GM12878 (cell line): ENCODE results near the gene LGMN. TPM values are rescaled to one million over a fixed set of nuclear protein-coding genes. Genes with fewer than 3 reads are reported as not detected.

Experiments used
- ATAC-seq: fragments of 200-7000 bp; cut with Tn5 transposase; 3 replicates; pipeline ENCODE4 v1.9.1; 2020; ENCODE audit warnings: mild to moderate bottlenecking, moderate library complexity
- BruUV-seq: library from RNA; stranded (reverse); fragments of 400-500 nt; replicated peaks from 2 replicates; lab custom pipeline; 2021; lab: Mats Ljungman, UMichigan
- CTCF ChIA-PET: fragments of 300-600 bp; sonication (Branson Sonifier 250); formaldehyde crosslinking; extraction: SDS; loops from one replicate; lab custom pipeline; 2021; ENCODE audit warnings: inconsistent platforms; lab: Yijun Ruan, JAX
- POLR2A ChIA-PET: fragments of 350-600 bp; formaldehyde crosslinking; extraction: SDS; loops from one replicate; lab custom pipeline; 2021; ENCODE audit warnings: inconsistent platforms; lab: Charles Lee
- RAD21 ChIA-PET: fragments of 300-600 bp; sonication (Branson Sonifier 250); formaldehyde crosslinking; loops from one replicate; lab custom pipeline; 2023; ENCODE audit warnings: antibody characterized with exemption; ENCODE audit not compliant: unreplicated experiment; lab: Charles Lee
- SMC1A ChIA-PET: fragments of 300-600 bp; sonication (Branson Sonifier 250); formaldehyde crosslinking; loops from one replicate; lab custom pipeline; 2023; ENCODE audit not compliant: unreplicated experiment, uncharacterized antibody; lab: Charles Lee
- DNase-seq: peaks from one replicate; pipeline ENCODE4 v3.0.0-alpha.2; 2011; ENCODE audit warnings: low read depth, low spot score
- FAIRE-seq: peaks from 3 replicates; lab custom pipeline; 2011; peaks lifted over from hg19 to GRCh38; lab: Jason Lieb, UNC
- H2AFZ ChIP-seq: 2 replicates; pipeline ENCODE4 v1.6.0; 2011; ENCODE audit warnings: low read depth, low read length, control low read depth; ENCODE audit not compliant: control insufficient read depth
- H3K27ac ChIP-seq: 2 replicates; pipeline ENCODE4 v1.5.1; 2011; ENCODE audit warnings: control low read depth; ENCODE audit not compliant: control insufficient read depth, insufficient read depth
- H3K27me3 ChIP-seq, 2 experiments: replicated peaks in 1 of 2; 2 replicates each; pipeline versions ENCODE4 v1.6.0 to v1.6.1; 2011; ENCODE audit warnings: low read length in 1 of 2; ENCODE audit not compliant: control insufficient read depth in 2 of 2, insufficient read depth in 2 of 2
- H3K36me3 ChIP-seq, 2 experiments: 2 replicates each; pipeline ENCODE4 v1.5.1; 2011; ENCODE audit warnings: low read length in 1 of 2; ENCODE audit not compliant: control insufficient read depth in 2 of 2, insufficient read depth in 2 of 2
- H3K4me1 ChIP-seq: 2 replicates; pipeline ENCODE4 v1.6.1; 2011; ENCODE audit warnings: mild to moderate bottlenecking, low read length, moderate library complexity, mixed read lengths; ENCODE audit not compliant: control insufficient read depth, insufficient read depth
- H3K4me2 ChIP-seq: 2 replicates; pipeline ENCODE4 v1.6.0; 2011; ENCODE audit warnings: control low read depth; ENCODE audit not compliant: control insufficient read depth, insufficient read depth
- H3K4me3 ChIP-seq: fragments of 200-600 bp; sonication (generic); 2 replicates; pipeline ENCODE4 v1.5.1; 2016
- H3K79me2 ChIP-seq: 2 replicates; pipeline ENCODE4 v1.6.0; 2011; ENCODE audit warnings: low read length; ENCODE audit not compliant: control insufficient read depth, insufficient read depth
- H3K9ac ChIP-seq: 2 replicates; pipeline ENCODE4 v1.8.0; 2011; ENCODE audit warnings: low read length, control low read depth, mixed read lengths; ENCODE audit not compliant: control insufficient read depth, insufficient read depth
- H3K9me3 ChIP-seq: replicated peaks from 3 replicates; pipeline ENCODE4 v1.5.1; 2011; ENCODE audit warnings: mild to moderate bottlenecking, low read length; ENCODE audit not compliant: control insufficient read depth, insufficient read depth
- H4K20me1 ChIP-seq: 2 replicates; pipeline ENCODE4 v1.6.0; 2011; ENCODE audit not compliant: control insufficient read depth, insufficient read depth
- EZH2 ChIP-seq: IDR thresholded peaks from 2 replicates; pipeline ENCODE4 v1.6.1; 2012; ENCODE audit warnings: low read depth, mild to moderate bottlenecking, control low read depth, inconsistent platforms, low read length, borderline replicate concordance; ENCODE audit not compliant: control insufficient read depth
- SMAD1 ChIP-seq: fragments of 450-650 bp; IDR thresholded peaks from 2 replicates; pipeline ENCODE4 v1.6.1; 2018; ENCODE audit warnings: mild to moderate bottlenecking, low read depth; ENCODE audit not compliant: partially characterized antibody
- SP1 ChIP-seq: IDR thresholded peaks from one replicate; pipeline ENCODE4 v1.6.1; 2011; ENCODE audit warnings: low read depth, low read length
- WGBS: methylation state at CpG from one replicate; pipeline ENCODE4 v1.1.6; 2016; ENCODE audit warnings: low lambda C conversion rate; ENCODE audit not compliant: insufficient replicate concordance, insufficient coverage; ENCODE audit errors: missing lambda C conversion rate; 5-methylcytosine and 5-hydroxymethylcytosine counted together
- in situ Hi-C: fragments of 300-500 bp; cut with MboI; formaldehyde crosslinking; loops from 9 replicates; pipeline ENCODE4 v1.14.3; 2018; ENCODE audit warnings: mixed read lengths
- intact Hi-C: fragments of 100-400 bp; cut with micrococcal nuclease; formaldehyde crosslinking; loops from one replicate; pipeline ENCODE4 v1.14.2; 2022; ENCODE audit not compliant: unreplicated experiment
- polyA plus RNA-seq, 11 experiments: library from polyadenylated mRNA; depleted of rRNA in 4 of 11; unstranded in 6 of 11; stranded (reverse) in 5 of 11; fragments of >200 nt; fragmentation: Nextera tagmentation in 4 of 11; fragmentation: Illumina TruSeq in 1 of 11; extraction: Ambion mirVana in 4 of 11; extraction: Trizol in 1 of 11; gene quantifications; 1 replicate in 1 of 11; 2 replicates in 10 of 11; pipeline versions ENCODE4 v1.2.1 to v1.2.3, GENCODE V29; 2011 to 2016; ENCODE audit warnings: inconsistent platforms in 2 of 11, missing spikeins in 2 of 11, low read depth in 1 of 11
- total RNA-seq, 4 experiments: library from RNA; depleted of rRNA in 3 of 4; stranded (reverse); fragments of >200 nt in 3 of 4; fragmentation: Illumina TruSeq in 1 of 4; extraction: Trizol in 1 of 4; gene quantifications; 2 replicates each; pipeline versions ENCODE4 v1.2.1 to v1.2.3, GENCODE V29; 2013 to 2021
- TF ChIP-seq, protein P1 (sequence below): fragments of 450-650 bp; IDR thresholded peaks from 2 replicates; pipeline ENCODE4 v1.6.1; 2016; ENCODE audit warnings: mild to moderate bottlenecking

Gene LGMN
- total and polyA plus RNA-seq, 10 of the 15 experiments (the other 5 are each of a cell fraction or from before 2014, with no cell fraction given) = 0.71 to 192 (median 3.9) TPM

DNA sequence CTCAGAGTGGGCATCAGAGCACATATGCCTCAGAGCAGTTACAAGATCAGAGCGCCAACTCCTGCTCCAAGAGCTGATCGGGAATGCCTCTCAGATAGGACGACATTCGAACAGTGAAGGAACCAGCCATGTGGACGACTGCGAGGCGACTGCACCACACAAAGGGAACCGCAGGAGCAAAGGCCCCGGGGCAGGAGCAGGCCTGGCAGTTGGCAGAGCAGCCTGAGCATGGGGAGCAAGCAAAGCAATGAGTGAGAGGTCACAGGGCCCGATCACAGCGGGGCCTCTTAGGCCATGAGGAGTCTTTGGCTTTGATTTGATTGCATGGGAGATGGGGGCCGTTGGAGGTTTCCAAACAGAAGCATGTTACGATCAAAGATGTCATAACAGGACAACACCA, 90.3 kb downstream of the LGMN start:
- CTCF ChIA-PET = no interaction called here
- Histone ChIP-seq H3K9me3 (no peaks in the 10 kb centered on the region; the same call in 2 of the 3 replicates), H3K27ac (no peak overlapping the region), H3K4me1 (peaks cover 18% of the 10 kb centered on the region), H3K9ac (no peak overlapping the region), H3K79me2 (peaks cover 29% of the 10 kb centered on the region), H2AFZ (no peak overlapping the region), H3K27me3 (no peaks in the 10 kb centered on the region), H3K36me3 (peaks cover 6 to 12% of the 10 kb centered on the region in 2 experiments; a peak in 3 of 4 replicates), H3K4me2 (no peak overlapping the region), H4K20me1 (no peaks in the 10 kb centered on the region), H3K4me3 (no peak overlapping the region)
- FAIRE-seq = no peak
- no peak for DNase-seq
- TF ChIP-seq, protein P1, sequence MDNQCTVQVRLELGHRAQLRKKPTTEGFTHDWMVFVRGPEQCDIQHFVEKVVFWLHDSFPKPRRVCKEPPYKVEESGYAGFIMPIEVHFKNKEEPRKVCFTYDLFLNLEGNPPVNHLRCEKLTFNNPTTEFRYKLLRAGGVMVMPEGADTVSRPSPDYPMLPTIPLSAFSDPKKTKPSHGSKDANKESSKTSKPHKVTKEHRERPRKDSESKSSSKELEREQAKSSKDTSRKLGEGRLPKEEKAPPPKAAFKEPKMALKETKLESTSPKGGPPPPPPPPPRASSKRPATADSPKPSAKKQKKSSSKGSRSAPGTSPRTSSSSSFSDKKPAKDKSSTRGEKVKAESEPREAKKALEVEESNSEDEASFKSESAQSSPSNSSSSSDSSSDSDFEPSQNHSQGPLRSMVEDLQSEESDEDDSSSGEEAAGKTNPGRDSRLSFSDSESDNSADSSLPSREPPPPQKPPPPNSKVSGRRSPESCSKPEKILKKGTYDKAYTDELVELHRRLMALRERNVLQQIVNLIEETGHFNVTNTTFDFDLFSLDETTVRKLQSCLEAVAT = peak; percentile 61; the same call in 1 of the 2 replicates
- TF ChIP-seq SMAD1 (no peak), EZH2 (no peak), SP1 (no peak)
- POLR2A ChIA-PET = interaction anchor here (0.6 to 0.9 kb wide), 2 partner anchors 12 to 109 kb away, joined by 3 to 5 read pairs; no protein-coding TSS in a partner anchor
- ATAC-seq = no peak
- 86% methylated on average over 13 of the region's 13 CpGs for WGBS
- no TSS peak for BruUV-seq
- in situ Hi-C loops (no loop called here), intact Hi-C loops (no loop called here)
- SMC1A ChIA-PET = interaction anchor here (0.6 to 1.1 kb wide), 3 partner anchors 9 to 12 kb away, joined by 3 to 4 read pairs (median 3); no protein-coding TSS in a partner anchor
- RAD21 ChIA-PET = interaction anchor here (1.9 kb wide), 1 partner anchor 23 kb away, joined by 4 read pairs; no protein-coding TSS in a partner anchor
